Peyer's patch (tissue), 4 donors: ENCODE measurements around the gene GPX4. TPM values are rescaled to one million over a fixed set of nuclear protein-coding genes. Genes with fewer than 3 reads are reported as not detected.

Source experiments
- DNase-seq, 3 donors: peaks; one replicate each; pipeline ENCODE4 v3.0.0-alpha.2; 2017 to 2019
- H3K27ac ChIP-seq, 4 donors: fragments of 200-600 bp; sonication (generic); one replicate each; pipeline ENCODE4 v1.5.1; 2016 to 2019
- H3K27me3 ChIP-seq, 2 donors: fragments of 200-600 bp; sonication (generic); one replicate each; pipeline ENCODE4 v1.5.1; 2019
- H3K36me3 ChIP-seq, 3 donors: fragments of 200-600 bp; sonication (generic); one replicate each; pipeline ENCODE4 v1.5.1; 2016 to 2019
- H3K4me1 ChIP-seq, 4 donors: fragments of 200-600 bp; sonication (generic); one replicate each; pipeline ENCODE4 v1.5.1; 2016 to 2019
- H3K4me3 ChIP-seq, 4 donors: fragments of 200-600 bp; sonication (generic); 1 replicate in 3 of 4; 2 replicates in 1 of 4; pipeline ENCODE4 v1.5.1; 2016 to 2019; ENCODE audit warnings: mild to moderate bottlenecking in 1 of 4
- H3K9me3 ChIP-seq, 4 donors: fragments of 200-600 bp; sonication (generic); one replicate each; pipeline ENCODE4 v1.5.1; 2016 to 2019; ENCODE audit warnings: mild to moderate bottlenecking in 1 of 4
- CTCF ChIP-seq, 6 experiments: fragments of 450-650 bp in 4 of 6; fragments of 200-600 bp in 2 of 6; sonication (generic) in 1 of 6; IDR thresholded peaks; one replicate each; pipeline ENCODE4 v1.5.1; 2017 to 2019; ENCODE audit warnings: antibody characterized with exemption in 6 of 6, mild to moderate bottlenecking in 3 of 6, moderate library complexity in 1 of 6
- POLR2A ChIP-seq, 2 donors: fragments of 450-650 bp; IDR thresholded peaks; one replicate each; pipeline ENCODE4 v1.5.1; 2017; ENCODE audit warnings: antibody characterized with exemption in 2 of 2, mild to moderate bottlenecking in 2 of 2, moderate library complexity in 2 of 2
- total RNA-seq, 4 donors: library from RNA; depleted of rRNA; stranded (reverse); fragments of >200 nt; gene quantifications; one replicate each; pipeline ENCODE4 v1.1.0, GENCODE V29; 2016

Gene GPX4
- total RNA-seq, 4 donors from 2014 or later: 258 to 493 (median 326) TPM

GRCh38 chr19:1105873-1106840 lies 2.4 kb downstream of the GPX4 start:
- Histone ChIP-seq H3K4me3 (peak overlapping the region in 1 of 4 donors; percentile 94), H3K27me3 (no peaks in the 10 kb centered on the region), H3K36me3 (peaks cover 0 to 60% (median 0%) of the 10 kb centered on the region in 3 donors), H3K4me1 (peaks cover 4 to 54% (median 27%) of the 10 kb centered on the region in 4 donors), H3K27ac (peak overlapping the region in 2 of 4 donors; percentile 14 to 98), H3K9me3 (no peaks in the 10 kb centered on the region)
- DNase-seq: no peak
- TF ChIP-seq POLR2A (IDR thresholded peaks at IDR 0.05): no peak
- no peak for TF ChIP-seq CTCF (IDR thresholded peaks at IDR 0.05)

- H3K4me3 ChIP-seq: no peak overlapping the region
- no peaks in the 10 kb centered on the region for H3K27me3 ChIP-seq
- H3K36me3 ChIP-seq: peaks cover 0 to 68% (median 0%) of the 10 kb centered on the region in 3 donors
- peak in 3 of 6 experiments; percentile 22 to 29 (median 28) for TF ChIP-seq CTCF (IDR thresholded peaks at IDR 0.05)
- TF ChIP-seq POLR2A (IDR thresholded peaks at IDR 0.05): no peak
- no peaks in the 10 kb centered on the region for H3K9me3 ChIP-seq
- peak overlapping the region in 3 of 4 donors; percentile 14 to 52 (median 17) for H3K27ac ChIP-seq
- no peak for DNase-seq
- H3K4me1 ChIP-seq: peaks cover 4 to 45% (median 21%) of the 10 kb centered on the region in 4 donors
These were observed 3.3 kb downstream of the GPX4 start for GRCh38 chr19:1106841-1107660.

- peak overlapping the region in 2 of 4 donors; percentile 17 to 52 for H3K27ac ChIP-seq
- H3K4me1 ChIP-seq: peaks cover under 1 to 43% (median 16%) of the 10 kb centered on the region in 4 donors
- TF ChIP-seq CTCF (IDR thresholded peaks at IDR 0.05) (no peak), POLR2A (IDR thresholded peaks at IDR 0.05) (no peak)
- peaks cover 0 to 74% (median 0%) of the 10 kb centered on the region in 3 donors for H3K36me3 ChIP-seq
- no peak for DNase-seq
- H3K4me3 ChIP-seq: no peak overlapping the region
- H3K9me3 ChIP-seq: no peaks in the 10 kb centered on the region
- no peaks in the 10 kb centered on the region for H3K27me3 ChIP-seq
These were observed 4.0 kb downstream of the GPX4 start for GRCh38 chr19:1107661-1108261.

GRCh38 chr19:1108291-1109031 lies 4.7 kb downstream of the GPX4 start:
- H3K9me3 ChIP-seq: no peaks in the 10 kb centered on the region
- no peak for DNase-seq
- TF ChIP-seq POLR2A (IDR thresholded peaks at IDR 0.05) (no peak), CTCF (IDR thresholded peaks at IDR 0.05) (no peak)
- no peaks in the 10 kb centered on the region for H3K27me3 ChIP-seq
- peaks cover 0 to 74% (median 0%) of the 10 kb centered on the region in 3 donors for H3K36me3 ChIP-seq
- H3K4me3 ChIP-seq: no peak overlapping the region
- peaks cover 0 to 42% (median 16%) of the 10 kb centered on the region in 4 donors for H3K4me1 ChIP-seq
- no peak overlapping the region for H3K27ac ChIP-seq
